ENCODE data around the gene THUMPD2. TPM values are rescaled to one million over a fixed set of nuclear protein-coding genes. Genes with fewer than 3 reads are reported as not detected.

The THUMPD2 gene
- total RNA-seq, 1 donor from 2014 or later, result 11.5 TPM

DNA sequence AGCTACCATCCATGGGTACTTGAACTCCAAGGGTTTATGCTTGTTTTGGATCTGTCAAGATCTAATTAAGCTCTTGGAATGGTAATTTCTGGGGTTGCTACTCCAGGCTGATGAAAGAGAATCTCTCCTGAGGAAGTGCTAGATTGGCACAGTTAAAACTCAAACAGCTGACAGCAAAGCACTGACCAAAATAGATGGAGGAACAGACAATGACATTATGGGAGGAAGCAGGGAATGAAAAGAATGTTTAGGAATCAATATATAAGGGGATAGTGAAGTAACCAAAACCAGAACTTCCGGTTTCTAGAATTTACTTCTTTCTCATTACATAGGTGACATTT is 6.3 kb downstream of the THUMPD2 start:
- no peaks in the 10 kb centered on the region for H3K27me3 ChIP-seq (ENCODE audit: control insufficient read depth, insufficient read depth, low read length)
- no peak for DNase-seq (ENCODE audit: low read depth)
- no peak overlapping the region for H3K4me3 ChIP-seq (ENCODE audit: low read depth, low read length)
- TF ChIP-seq, protein P1, sequence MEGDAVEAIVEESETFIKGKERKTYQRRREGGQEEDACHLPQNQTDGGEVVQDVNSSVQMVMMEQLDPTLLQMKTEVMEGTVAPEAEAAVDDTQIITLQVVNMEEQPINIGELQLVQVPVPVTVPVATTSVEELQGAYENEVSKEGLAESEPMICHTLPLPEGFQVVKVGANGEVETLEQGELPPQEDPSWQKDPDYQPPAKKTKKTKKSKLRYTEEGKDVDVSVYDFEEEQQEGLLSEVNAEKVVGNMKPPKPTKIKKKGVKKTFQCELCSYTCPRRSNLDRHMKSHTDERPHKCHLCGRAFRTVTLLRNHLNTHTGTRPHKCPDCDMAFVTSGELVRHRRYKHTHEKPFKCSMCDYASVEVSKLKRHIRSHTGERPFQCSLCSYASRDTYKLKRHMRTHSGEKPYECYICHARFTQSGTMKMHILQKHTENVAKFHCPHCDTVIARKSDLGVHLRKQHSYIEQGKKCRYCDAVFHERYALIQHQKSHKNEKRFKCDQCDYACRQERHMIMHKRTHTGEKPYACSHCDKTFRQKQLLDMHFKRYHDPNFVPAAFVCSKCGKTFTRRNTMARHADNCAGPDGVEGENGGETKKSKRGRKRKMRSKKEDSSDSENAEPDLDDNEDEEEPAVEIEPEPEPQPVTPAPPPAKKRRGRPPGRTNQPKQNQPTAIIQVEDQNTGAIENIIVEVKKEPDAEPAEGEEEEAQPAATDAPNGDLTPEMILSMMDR (IDR thresholded peaks at IDR 0.05; ENCODE audit: insufficient read depth, low read length, poor library complexity, severe bottlenecking), result no peak
- no peaks in the 10 kb centered on the region for H3K36me3 ChIP-seq (ENCODE audit: control insufficient read depth, insufficient read depth, low read length)

DNA sequence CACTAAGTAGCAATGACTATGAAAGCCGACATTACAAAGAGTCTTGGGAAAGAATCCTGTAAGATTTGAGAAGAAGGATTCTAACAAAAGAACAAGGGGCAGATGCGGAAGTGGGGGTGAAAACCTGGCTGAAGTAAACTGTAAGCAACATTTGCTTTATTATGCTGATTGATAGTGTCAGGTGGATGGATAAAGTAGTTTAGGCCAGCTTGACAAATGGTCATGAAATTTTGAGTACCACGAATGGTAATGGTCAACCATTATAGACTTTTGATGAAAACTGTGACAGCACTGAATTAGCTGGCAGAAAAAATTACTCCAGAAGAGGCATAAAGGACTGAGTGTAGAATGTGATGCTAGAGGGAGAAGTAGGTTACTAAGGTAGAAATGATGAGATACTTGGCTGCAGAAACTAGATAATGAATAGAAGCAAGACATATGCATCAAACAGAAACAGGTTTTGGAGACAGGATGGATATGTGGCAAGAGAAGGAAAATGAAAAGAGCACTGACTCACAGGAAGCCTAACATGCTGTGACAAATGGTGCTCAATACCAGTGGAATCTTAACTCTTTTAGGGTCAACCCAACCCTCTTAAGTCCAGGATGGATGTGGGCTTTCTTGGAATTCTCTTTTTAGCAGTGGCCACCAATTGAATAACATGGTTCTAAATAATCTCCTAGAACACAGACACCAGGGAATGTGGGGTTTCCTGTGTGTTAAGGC is 6.8 kb downstream of the THUMPD2 start:
- TF ChIP-seq, protein P1 (IDR thresholded peaks at IDR 0.05; ENCODE audit: insufficient read depth, low read length, poor library complexity, severe bottlenecking), result no peak
- Histone ChIP-seq H3K27me3 (ENCODE audit: control insufficient read depth, insufficient read depth, low read length) (no peaks in the 10 kb centered on the region), H3K4me3 (ENCODE audit: low read depth, low read length) (no peak overlapping the region), H3K36me3 (ENCODE audit: control insufficient read depth, insufficient read depth, low read length) (no peaks in the 10 kb centered on the region)
- DNase-seq (ENCODE audit: low read depth), result no peak

DNA sequence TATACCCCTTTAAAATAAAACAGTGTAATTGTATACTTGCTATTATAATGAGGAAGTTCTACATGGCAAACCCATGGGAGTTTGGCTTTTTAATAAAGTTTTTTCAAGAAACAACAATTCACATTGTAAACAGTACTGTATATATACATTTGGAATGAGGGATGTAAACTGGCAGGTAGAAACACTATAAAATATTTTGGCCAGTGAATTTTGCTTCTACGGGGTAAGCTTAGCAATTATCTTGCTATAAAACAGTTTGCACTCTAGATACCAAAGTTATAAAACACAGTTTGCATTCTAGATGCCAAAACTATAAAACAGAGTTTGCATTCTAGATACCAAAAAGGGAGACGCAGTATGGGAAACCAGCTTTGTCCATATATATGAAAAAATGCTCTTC is 16.6 kb downstream of the THUMPD2 start:
- Histone ChIP-seq H3K27me3 (ENCODE audit: control insufficient read depth, insufficient read depth, low read length) (no peaks in the 10 kb centered on the region), H3K4me3 (ENCODE audit: low read depth, low read length) (no peak overlapping the region), H3K36me3 (ENCODE audit: control insufficient read depth, insufficient read depth, low read length) (no peaks in the 10 kb centered on the region)
- DNase-seq (ENCODE audit: low read depth), result no peak
- TF ChIP-seq, protein P1 (IDR thresholded peaks at IDR 0.05; ENCODE audit: insufficient read depth, low read length, poor library complexity, severe bottlenecking), result no peak

DNA sequence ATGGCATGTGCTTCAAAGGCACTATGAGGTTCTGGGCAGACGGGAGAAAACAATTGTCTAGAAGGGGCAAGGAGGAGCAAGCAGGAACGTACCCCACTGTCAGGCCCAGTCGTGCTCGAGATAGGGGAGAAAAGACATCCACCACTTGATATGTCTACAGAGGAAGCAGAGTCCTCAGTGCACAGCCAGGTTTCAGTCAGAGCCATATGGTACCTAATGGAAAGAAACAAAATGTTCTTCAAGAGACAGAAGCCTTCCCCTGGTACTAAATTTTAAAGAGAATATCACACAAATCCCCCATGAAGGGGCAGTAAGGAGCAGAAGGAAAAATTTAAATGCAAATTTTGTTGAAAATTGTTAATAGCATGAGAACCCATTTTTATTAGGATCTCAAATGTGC is 21.9 kb downstream of the THUMPD2 start:
- no peaks in the 10 kb centered on the region for H3K36me3 ChIP-seq (ENCODE audit: control insufficient read depth, insufficient read depth, low read length)
- H3K27me3 ChIP-seq (ENCODE audit: control insufficient read depth, insufficient read depth, low read length), result no peaks in the 10 kb centered on the region
- no peak overlapping the region for H3K4me3 ChIP-seq (ENCODE audit: low read depth, low read length)
- TF ChIP-seq, protein P1 (IDR thresholded peaks at IDR 0.05; ENCODE audit: insufficient read depth, low read length, poor library complexity, severe bottlenecking), result no peak
- DNase-seq (ENCODE audit: low read depth), result no peak

DNA sequence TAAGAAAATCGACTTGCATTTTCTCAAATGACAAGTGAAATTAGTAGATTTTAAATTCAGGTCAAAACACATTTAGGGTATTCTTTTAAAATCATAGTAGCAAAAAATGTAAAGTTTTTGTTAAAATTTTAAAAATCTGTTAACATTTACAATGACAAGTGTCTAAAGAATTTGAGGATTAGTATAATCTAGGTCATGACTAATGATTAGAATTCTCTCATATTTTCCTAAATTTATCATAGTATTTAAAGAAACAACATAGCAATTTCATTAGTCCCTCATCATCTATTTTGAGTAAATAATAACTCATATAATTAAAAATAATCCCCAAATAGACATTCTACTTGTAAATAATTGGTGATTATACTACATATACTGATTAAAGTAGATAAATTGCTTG is 23.6 kb downstream of the THUMPD2 start:
- DNase-seq (ENCODE audit: low read depth), result no peak
- no peaks in the 10 kb centered on the region for H3K27me3 ChIP-seq (ENCODE audit: control insufficient read depth, insufficient read depth, low read length)
- no peaks in the 10 kb centered on the region for H3K36me3 ChIP-seq (ENCODE audit: control insufficient read depth, insufficient read depth, low read length)
- H3K4me3 ChIP-seq (ENCODE audit: low read depth, low read length), result no peak overlapping the region
- TF ChIP-seq, protein P1 (IDR thresholded peaks at IDR 0.05; ENCODE audit: insufficient read depth, low read length, poor library complexity, severe bottlenecking), result no peak

DNA sequence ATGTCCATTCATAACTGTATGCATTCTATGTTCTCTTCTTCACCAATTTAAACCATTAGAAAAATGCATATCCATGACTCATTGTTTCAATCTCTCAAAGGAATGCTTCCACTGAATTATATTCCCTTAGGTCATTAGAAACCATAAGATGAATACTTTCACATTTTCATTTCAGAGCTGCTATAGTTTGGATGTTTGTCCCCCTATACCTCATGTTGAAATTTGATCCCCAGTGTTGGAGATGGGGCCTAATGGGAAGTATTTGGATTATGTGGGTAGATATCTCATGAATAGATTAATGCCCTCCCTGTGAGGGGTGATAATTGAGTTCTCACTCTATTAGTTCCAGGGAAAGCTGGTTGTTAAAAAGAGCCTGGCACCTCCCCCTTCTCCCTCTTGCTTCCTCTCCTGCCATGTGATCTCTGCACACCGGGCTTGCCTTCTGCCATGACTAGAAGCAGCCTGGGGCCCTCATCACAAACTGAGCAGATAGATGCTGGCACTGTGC is 35.7 kb downstream of the THUMPD2 start:
- Histone ChIP-seq H3K36me3 (ENCODE audit: control insufficient read depth, insufficient read depth, low read length) (no peaks in the 10 kb centered on the region), H3K27me3 (ENCODE audit: control insufficient read depth, insufficient read depth, low read length) (no peaks in the 10 kb centered on the region), H3K4me3 (ENCODE audit: low read depth, low read length) (no peak overlapping the region)
- TF ChIP-seq, protein P1 (IDR thresholded peaks at IDR 0.05; ENCODE audit: insufficient read depth, low read length, poor library complexity, severe bottlenecking), result no peak
- DNase-seq (ENCODE audit: low read depth), result no peak

All from kidney epithelial cell (primary cell).